HepG2 (cell line): ENCODE data around the gene ANKHD1. TPM values are rescaled to one million over a fixed set of nuclear protein-coding genes. Genes with fewer than 3 reads are reported as not detected.

Source experiments
- AGO2 ChIP-seq: fragments of 200-400 bp; formaldehyde crosslinking; optimal IDR thresholded peaks from 2 replicates; pipeline ENCODE3; 2017; ENCODE audit warnings: mild to moderate bottlenecking, low read depth, low read length, moderate library complexity
- ARID4A ChIP-seq: sonication (generic); formaldehyde crosslinking; IDR thresholded peaks from 2 replicates; pipeline ENCODE4 v1.5.0; 2020; ENCODE audit warnings: mild to moderate bottlenecking, missing genetic modification reagents, borderline replicate concordance
- ARNT ChIP-seq: fragments of 450-650 bp; IDR thresholded peaks from 2 replicates; pipeline ENCODE4 v1.6.1; 2017
- ATF7 ChIP-seq, 2 experiments: fragments of 450-650 bp in 1 of 2; sonication (generic) in 1 of 2; formaldehyde crosslinking in 1 of 2; IDR thresholded peaks; 2 replicates each; pipeline versions ENCODE4 v1.4.0 to v1.6.1; 2016 to 2020; ENCODE audit warnings: antibody characterized with exemption in 1 of 2, mild to moderate bottlenecking in 1 of 2, missing genetic modification reagents in 1 of 2
- CEBPB ChIP-seq: IDR thresholded peaks from 2 replicates; pipeline ENCODE4 v1.6.1; 2011; ENCODE audit warnings: low read depth, low read length, improper control_type of control experiment, borderline replicate concordance
- CENPT ChIP-seq: sonication (generic); formaldehyde crosslinking; IDR thresholded peaks from 2 replicates; pipeline ENCODE4 v1.8.0; 2022; ENCODE audit warnings: low read depth, mild to moderate bottlenecking, moderate library complexity, missing genetic modification reagents
- ELF1 ChIP-seq: sonication (generic); formaldehyde crosslinking; IDR thresholded peaks from 2 replicates; pipeline ENCODE4 v1.4.0; 2020; ENCODE audit warnings: missing genetic modification reagents
- HCFC1 ChIP-seq: fragments of 150-350 bp; IDR thresholded peaks from 2 replicates; pipeline ENCODE4 v1.6.1; 2014; ENCODE audit warnings: low read depth, low read length
- HIVEP1 ChIP-seq: sonication (generic); formaldehyde crosslinking; IDR thresholded peaks from 2 replicates; pipeline ENCODE4 v1.4.0; 2020; ENCODE audit warnings: mild to moderate bottlenecking, missing genetic modification reagents
- HNRNPL ChIP-seq: fragments of 200-400 bp; formaldehyde crosslinking; IDR thresholded peaks from 2 replicates; pipeline ENCODE4 v1.6.1; 2017; ENCODE audit warnings: mild to moderate bottlenecking, low read depth, low read length
- MTF2 ChIP-seq: sonication (generic); formaldehyde crosslinking; IDR thresholded peaks from 2 replicates; pipeline ENCODE4 v1.5.0; 2020; ENCODE audit warnings: missing genetic modification reagents, borderline replicate concordance
- POLR2AphosphoS2 ChIP-seq: IDR thresholded peaks from 2 replicates; pipeline ENCODE4 v1.6.1; 2011; ENCODE audit warnings: low read depth, low read length, improper control_type of control experiment
- SP2 ChIP-seq: sonication (generic); formaldehyde crosslinking; IDR thresholded peaks from 2 replicates; pipeline ENCODE4 v1.5.1; 2020; ENCODE audit warnings: mild to moderate bottlenecking, missing genetic modification reagents
- ZBTB38 ChIP-seq: sonication (generic); formaldehyde crosslinking; IDR thresholded peaks from 2 replicates; pipeline ENCODE4 v1.5.1; 2020; ENCODE audit warnings: mild to moderate bottlenecking, missing genetic modification reagents
- ZKSCAN8 ChIP-seq: IDR thresholded peaks from 2 replicates; pipeline ENCODE4 v1.6.1; 2016; ENCODE audit warnings: borderline replicate concordance, missing genetic modification reagents, missing compliant biosample characterization
- ZNF44 ChIP-seq: sonication (generic); formaldehyde crosslinking; IDR thresholded peaks from 2 replicates; pipeline ENCODE4 v1.5.1; 2020; ENCODE audit warnings: mild to moderate bottlenecking, missing genetic modification reagents
- ZNF546 ChIP-seq: sonication (generic); formaldehyde crosslinking; conservative IDR thresholded peaks from 2 replicates; pipeline ENCODE4 v1.8.1; 2023; ENCODE audit warnings: mild to moderate bottlenecking, missing genetic modification reagents
- ZNF550 ChIP-seq: sonication (generic); formaldehyde crosslinking; IDR thresholded peaks from 2 replicates; pipeline ENCODE4 v1.4.0; 2020; ENCODE audit warnings: mild to moderate bottlenecking, missing genetic modification reagents, borderline replicate concordance
- polyA plus RNA-seq, 8 experiments: library from polyadenylated mRNA; depleted of rRNA in 3 of 8; stranded (reverse) in 7 of 8; unstranded in 1 of 8; fragments of >200 nt; fragmentation: Illumina TruSeq in 4 of 8; extraction: Trizol in 4 of 8; gene quantifications; 2 replicates each; pipeline versions ENCODE4 v1.2.1 to v1.2.3, GENCODE V29; 2011 to 2016; ENCODE audit warnings: low read depth in 4 of 8, missing spikeins in 1 of 8, mixed read lengths in 1 of 8; ENCODE audit not compliant: insufficient read depth in 1 of 8
- total RNA-seq, 5 experiments: library from RNA; depleted of rRNA; stranded (reverse); fragments of >200 nt; fragmentation: Illumina TruSeq; extraction: Trizol; gene quantifications; 2 replicates each; pipeline ENCODE4 v1.2.3, GENCODE V29; 2016; ENCODE audit warnings: low read depth in 1 of 5
- TF ChIP-seq, protein P1 (sequence below): sonication (generic); formaldehyde crosslinking; IDR thresholded peaks from 2 replicates; pipeline ENCODE4 v1.5.0; 2020; ENCODE audit warnings: missing genetic modification reagents
- TF ChIP-seq, protein P2 (sequence below): IDR thresholded peaks from 2 replicates; pipeline ENCODE4 v1.6.1; 2012; ENCODE audit warnings: low read depth, low read length, improper control_type of control experiment

ANKHD1 gene
- total and polyA plus RNA-seq, 2 of the 13 experiments (the other 11 are each of a cell fraction or from before 2014, with no cell fraction given), result 69.9 to 82.0 TPM

- TF ChIP-seq, protein P1, sequence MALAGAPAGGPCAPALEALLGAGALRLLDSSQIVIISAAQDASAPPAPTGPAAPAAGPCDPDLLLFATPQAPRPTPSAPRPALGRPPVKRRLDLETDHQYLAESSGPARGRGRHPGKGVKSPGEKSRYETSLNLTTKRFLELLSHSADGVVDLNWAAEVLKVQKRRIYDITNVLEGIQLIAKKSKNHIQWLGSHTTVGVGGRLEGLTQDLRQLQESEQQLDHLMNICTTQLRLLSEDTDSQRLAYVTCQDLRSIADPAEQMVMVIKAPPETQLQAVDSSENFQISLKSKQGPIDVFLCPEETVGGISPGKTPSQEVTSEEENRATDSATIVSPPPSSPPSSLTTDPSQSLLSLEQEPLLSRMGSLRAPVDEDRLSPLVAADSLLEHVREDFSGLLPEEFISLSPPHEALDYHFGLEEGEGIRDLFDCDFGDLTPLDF (CRISPR knock-in tag), result no peak
- TF ChIP-seq AGO2 (peak; percentile 95), ARNT (no peak), ARID4A (CRISPR knock-in tag) (peak; percentile 95), ATF7 (IDR thresholded peaks at IDR 0.05) (no peak), ATF7 (CRISPR knock-in tag; IDR thresholded peaks at IDR 0.05) (no peak), HCFC1 (peak; percentile 39; the same call in 1 of the 2 replicates), ELF1 (CRISPR knock-in tag) (peak; percentile 94), CEBPB (0 out of 2 replicates have a peak, but pooled peaks have one; percentile 20), POLR2AphosphoS2 (peak; percentile 86), ZNF550 (CRISPR knock-in tag) (no peak), CENPT (CRISPR knock-in tag) (no peak), HNRNPL (0 out of 2 replicates have a peak, but pooled peaks have one; percentile 38), ZKSCAN8 (CRISPR knock-in tag) (peak; percentile 49; the same call in 1 of the 2 replicates), ZNF44 (CRISPR knock-in tag) (no peak), ZNF546 (CRISPR knock-in tag) (0 out of 2 replicates have a peak, but pooled peaks have one; percentile 53), MTF2 (peak; percentile 77; the same call in 1 of the 2 replicates), SP2 (CRISPR knock-in tag) (peak; percentile 76), ZBTB38 (CRISPR knock-in tag) (peak; percentile 92), HIVEP1 (CRISPR knock-in tag) (peak; percentile 49; the same call in 1 of the 2 replicates)
- TF ChIP-seq, protein P2, sequence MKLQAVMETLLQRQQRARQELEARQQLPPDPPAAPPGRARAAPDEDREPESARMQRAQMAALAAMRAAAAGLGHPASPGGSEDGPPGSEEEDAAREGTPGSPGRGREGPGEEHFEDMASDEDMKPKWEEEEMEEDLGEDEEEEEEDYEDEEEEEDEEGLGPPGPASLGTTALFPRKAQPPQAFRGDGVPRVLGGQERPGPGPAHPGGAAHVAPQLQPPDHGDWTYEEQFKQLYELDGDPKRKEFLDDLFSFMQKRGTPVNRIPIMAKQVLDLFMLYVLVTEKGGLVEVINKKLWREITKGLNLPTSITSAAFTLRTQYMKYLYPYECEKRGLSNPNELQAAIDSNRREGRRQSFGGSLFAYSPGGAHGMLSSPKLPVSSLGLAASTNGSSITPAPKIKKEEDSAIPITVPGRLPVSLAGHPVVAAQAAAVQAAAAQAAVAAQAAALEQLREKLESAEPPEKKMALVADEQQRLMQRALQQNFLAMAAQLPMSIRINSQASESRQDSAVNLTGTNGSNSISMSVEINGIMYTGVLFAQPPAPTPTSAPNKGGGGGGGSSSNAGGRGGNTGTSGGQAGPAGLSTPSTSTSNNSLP, result no peak
Measured at GRCh38 chr5:140557136-140557805, 155.6 kb downstream of the ANKHD1 start, which contains the start of gene SRA1 (continued).
